HG03196 (cell line): ENCODE data around the gene LPP.
A peak's percentile ranks its signal among the peaks of the same experiment; 100 is the strongest.

Experiments
- ATAC-seq: cut with Tn5 transposase; IDR thresholded peaks from one replicate; pipeline ENCODE4 v1.9.1; 2021; ENCODE audit not compliant: unreplicated experiment

The LPP gene

DNA sequence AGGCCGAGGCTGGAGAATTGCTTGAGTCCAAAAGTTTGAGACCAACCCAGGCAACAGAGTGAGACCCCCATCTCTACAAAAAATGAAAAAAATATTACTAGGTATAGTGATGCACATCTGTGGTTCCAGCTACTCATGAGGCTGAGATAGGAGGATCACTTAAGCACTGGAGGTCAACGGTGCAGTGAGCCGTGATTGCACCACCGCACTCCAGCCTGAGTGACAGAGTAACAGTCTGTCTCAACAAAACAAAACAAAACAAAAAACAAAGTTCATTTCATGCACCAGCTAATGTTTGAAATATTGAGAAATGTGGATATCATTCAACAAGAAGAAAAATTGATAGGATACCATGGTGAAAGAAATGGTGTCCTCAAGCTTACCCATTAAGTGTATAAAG, 567.4 kb downstream of the LPP start:
- no peak for ATAC-seq

GRCh38 chr3:188721990-188722389, 568.0 kb downstream of the LPP start:
- ATAC-seq: no peak

DNA sequence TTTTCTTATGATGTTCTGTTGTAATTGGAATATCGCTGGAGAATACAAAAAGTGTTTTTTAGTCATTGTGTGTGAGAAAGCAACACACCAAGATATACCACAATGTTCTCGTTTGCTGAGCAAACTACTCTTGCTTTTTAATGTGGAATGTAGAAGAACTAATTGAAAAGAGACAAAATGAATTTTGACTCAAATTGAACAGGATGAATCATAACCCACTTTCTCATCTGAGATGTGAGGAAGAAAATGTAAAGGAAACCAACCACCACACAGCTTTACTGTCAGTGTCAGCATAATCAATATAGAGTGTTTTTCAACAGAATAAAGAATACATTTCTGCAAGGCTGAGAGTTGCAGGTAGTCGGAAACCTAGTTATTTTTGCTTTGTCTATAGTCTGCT, 569.0 kb downstream of the LPP start:
- no peak for ATAC-seq

DNA sequence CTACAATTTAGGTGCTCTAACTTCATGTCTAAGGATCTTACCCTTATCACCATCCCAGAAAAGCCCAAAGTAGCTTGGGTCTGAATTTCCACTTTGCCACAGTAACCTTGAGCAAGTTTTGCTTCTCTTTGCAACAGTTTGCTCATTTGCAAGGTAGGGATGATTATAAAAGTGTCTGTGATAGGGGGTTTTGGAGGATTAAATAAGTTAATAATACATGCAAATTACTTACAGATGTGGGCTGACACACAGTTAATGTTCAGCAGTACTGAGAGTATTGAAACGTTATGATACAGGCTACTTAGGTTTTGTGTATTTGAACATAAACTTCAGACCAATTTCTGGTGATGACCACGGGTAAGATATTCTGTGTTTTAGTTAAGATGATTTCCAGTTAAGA, 573.1 kb downstream of the LPP start:
- ATAC-seq: no peak

GRCh38 chr3:188728371-188728896, 574.5 kb downstream of the LPP start:
- no peak for ATAC-seq

DNA sequence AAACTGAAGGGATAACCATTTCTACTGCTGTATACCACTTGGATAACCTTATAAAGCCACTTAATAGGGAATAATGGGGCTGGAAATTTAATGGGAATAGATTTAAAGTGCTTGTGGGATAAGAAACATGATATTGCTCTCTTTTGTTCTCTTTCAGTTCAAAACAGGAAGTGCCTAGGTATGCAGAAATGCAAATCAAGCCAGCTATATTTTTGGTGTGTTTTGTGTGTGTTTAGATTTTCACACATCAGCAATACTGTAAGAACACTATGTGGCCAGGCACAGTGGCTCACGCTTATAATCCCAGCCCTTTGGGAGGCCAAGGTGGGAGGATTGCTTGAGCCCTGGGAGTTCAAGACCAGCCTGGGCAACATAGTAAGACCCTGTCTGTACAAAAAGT, 575.5 kb downstream of the LPP start:
- ATAC-seq: no peak

DNA sequence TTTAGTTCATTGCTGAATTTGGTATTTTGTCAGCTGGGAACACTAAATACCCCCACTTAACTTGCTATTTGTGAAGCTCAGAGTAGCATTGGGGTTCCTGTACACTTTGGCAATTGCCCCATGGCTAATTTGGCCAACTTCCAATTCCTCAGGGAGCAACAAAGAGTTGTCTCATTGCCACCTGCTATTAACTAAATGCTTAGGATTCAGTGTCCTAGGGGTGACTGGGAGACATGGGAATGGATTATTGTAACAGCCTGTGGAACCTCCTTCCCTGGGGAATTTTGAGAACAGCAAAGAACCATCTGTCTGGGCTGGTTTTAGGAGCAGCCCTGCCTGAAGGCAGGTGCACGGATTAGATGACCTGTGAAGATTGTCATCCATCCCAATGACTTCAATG, 580.4 kb downstream of the LPP start:
- no peak for ATAC-seq

- no peak for ATAC-seq
Observed at GRCh38 chr3:188739511-188739910, 585.6 kb downstream of the LPP start.

- ATAC-seq: no peak
Observed at GRCh38 chr3:188740010-188740409, 586.1 kb downstream of the LPP start.

DNA sequence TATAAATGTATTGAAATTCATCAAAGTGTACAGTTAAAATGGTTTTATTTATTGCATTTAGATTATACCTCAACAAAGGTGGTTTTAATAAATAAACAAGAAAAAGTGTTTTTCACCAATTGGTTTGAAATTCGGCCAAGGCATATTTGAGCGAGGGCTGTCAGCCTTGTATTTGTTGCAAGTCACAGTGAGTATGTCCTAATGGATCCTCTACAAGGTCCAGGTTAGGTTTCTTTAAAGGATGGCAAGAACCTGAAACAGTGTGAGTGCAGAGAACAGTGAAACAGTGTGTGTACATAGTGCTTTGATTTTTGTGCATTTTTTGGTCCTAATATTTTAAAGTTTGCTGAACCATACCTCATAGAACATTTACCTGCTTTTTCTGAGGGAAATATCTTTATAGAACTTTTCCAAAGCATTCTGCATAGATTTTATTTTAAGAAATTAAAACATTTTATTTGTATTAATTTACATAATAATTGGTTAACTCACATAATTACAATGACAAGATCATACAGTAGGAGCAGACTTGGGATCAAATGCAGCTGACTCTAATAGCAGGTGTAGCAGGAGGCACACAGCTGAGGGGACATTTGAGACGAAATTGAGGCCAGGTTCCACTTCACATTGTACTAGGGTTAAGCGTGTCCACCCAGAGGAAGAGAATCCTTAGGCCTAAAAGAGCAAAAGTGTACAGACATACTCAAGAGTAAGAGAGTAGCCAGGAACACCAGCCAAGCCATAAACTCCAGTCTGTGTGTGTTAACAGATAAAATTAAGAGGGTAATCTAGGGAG, 589.0 kb downstream of the LPP start:
- ATAC-seq: no peak

DNA sequence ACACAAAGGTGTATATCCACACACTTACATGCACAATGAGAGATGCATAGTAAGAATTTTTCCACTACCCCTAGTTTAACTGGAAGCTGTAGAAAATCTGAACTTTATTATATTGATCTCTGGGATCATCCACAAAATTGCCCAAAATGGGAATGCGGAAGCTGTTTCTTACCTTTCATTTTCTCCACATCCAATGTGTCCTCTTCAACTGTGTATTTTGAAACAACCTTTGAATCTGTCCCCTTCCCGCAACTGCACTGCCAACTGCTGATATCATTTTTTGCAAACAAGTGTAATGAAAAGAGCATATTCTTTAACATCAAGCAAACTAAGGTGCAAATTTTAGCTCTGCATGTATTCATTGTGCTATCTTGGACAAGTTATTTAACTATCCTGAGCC, 590.2 kb downstream of the LPP start:
- ATAC-seq: no peak

DNA sequence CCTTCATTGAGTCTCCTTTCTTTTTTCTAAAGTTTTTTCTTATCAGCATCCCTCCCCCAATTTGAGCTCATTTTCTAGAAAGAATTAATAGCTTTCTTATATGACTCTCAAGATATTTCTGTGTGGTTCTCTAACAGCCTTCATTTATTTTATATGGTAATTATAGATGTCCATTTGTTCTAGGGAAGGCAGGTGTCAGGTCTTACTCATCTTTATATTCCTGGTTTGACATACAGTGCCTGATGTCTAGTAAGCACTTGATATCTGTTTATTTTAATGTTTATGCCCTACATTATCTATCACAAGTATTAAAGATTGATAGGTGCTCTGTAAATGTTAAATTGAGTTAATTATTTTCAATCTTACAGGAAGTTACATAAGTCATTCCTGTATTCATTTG, 591.1 kb downstream of the LPP start:
- ATAC-seq: no peak

DNA sequence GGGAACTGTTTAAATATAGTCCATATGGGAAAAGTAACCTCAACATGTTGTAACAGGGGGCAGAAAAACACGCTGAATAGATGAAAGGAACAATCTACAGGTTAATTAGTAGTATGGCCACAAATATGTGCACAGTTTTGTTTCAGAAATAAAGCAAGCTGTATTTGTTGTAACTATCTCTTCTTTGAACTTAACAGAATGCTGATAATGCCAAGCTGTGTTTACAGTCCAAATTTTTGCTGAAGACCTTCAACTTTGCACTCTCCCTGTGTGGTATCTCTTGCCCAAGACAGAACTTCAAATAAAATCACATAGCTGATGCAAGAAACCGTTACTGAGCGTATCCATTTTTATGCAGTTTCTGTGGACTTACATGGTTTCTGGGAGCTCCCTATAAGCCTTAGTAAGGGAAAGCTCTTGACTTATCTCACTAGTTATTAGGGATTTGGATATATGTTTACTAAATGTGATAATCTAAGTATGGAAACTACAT, 592.4 kb downstream of the LPP start:
- no peak for ATAC-seq

- no peak for ATAC-seq
Observed at GRCh38 chr3:188747489-188747888, 593.5 kb downstream of the LPP start.

- ATAC-seq: no peak
Observed at GRCh38 chr3:188749010-188749617, 595.2 kb downstream of the LPP start.

- ATAC-seq: no peak
Observed at GRCh38 chr3:188749830-188750229, 595.9 kb downstream of the LPP start.

DNA sequence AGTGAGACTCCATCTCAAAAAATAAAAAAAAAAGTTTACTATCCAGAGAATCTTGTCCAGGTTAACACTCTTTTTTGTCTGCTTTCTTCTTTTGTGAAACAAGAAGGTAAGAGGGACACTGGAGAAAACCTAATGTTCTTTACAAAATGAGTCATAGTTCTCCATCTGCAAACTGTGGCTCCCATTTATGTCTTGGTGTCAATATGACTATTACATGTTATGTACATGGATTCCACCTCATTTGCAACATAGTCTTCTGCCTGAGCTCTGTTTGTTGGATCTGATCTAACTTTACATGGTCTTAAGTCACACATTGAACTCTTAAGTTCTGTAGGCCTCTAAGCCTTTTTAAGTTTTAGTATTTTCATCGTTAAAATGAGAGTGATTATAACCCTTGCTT, 596.7 kb downstream of the LPP start:
- ATAC-seq: no peak

GRCh38 chr3:188752850-188753249, 598.9 kb downstream of the LPP start:
- ATAC-seq: peak; percentile 17

- no peak for ATAC-seq
Observed at GRCh38 chr3:188754267-188754666, 600.3 kb downstream of the LPP start.

GRCh38 chr3:188756241-188756640, 602.3 kb downstream of the LPP start:
- no peak for ATAC-seq

DNA sequence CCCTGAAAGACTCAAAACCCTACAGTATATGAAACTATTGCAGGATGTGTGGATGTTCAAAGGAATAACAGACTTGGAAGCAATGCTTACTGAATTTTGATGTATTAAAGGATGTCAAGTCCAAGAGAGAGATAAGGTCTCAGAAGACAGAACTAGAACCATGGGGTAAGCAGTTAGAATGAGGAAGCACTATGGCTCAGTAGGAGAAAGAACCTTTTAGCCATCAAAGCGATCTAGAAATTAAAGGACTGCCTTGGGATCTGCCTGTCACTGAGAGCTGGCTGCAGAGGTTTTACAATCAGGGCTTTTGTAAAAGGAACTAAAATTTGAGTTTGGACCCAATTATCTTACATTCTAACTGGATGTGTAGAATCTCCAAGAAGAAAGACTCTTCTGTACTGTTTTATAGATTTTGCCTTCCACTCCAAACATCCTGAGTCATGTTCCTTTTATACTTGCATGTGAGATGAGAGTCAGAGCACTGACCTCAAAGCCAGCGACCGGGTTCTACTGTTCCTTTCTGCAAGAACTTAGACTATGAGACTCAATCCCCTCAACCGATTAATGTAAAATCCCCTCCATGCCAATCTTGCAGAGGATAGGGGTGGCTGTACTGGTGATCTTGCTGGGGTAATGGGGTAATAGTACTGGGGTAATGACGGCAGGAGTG, 605.5 kb downstream of the LPP start:
- no peak for ATAC-seq

GRCh38 chr3:188760408-188760807, 606.5 kb downstream of the LPP start:
- ATAC-seq: no peak
